HPDE6-E6E7 (cell line): Measurements from ENCODE around the gene TRIM66.
A peak's percentile ranks its signal among the peaks of the same experiment; 100 is the strongest.
"Not testable (repeated sequence)": the region's sequence is repeated elsewhere in the genome, so short reads cannot be mapped to it uniquely, and the experiment has no call there.

Experiments used
- DNase-seq: peaks from one replicate; pipeline ENCODE4 v3.0.0; 2011; ENCODE audit warnings: missing footprints; ENCODE audit errors: extremely low spot score

Gene TRIM66

GRCh38 chr11:8690374-8691342, 8.2 kb upstream of the TRIM66 start:
- DNase-seq = no peak

- DNase-seq = no peak
These were observed 7.3 kb upstream of the TRIM66 start for GRCh38 chr11:8689726-8690255.

- DNase-seq = peak; percentile 85
These were observed 6.2 kb upstream of the TRIM66 start for GRCh38 chr11:8688414-8689362.

- no peak for DNase-seq
These were observed 3.9 kb upstream of the TRIM66 start for GRCh38 chr11:8686325-8686724.

- DNase-seq = no peak
These were observed 3.4 kb upstream of the TRIM66 start for GRCh38 chr11:8685820-8686219.

- no peak for DNase-seq
These were observed 2.8 kb upstream of the TRIM66 start for GRCh38 chr11:8685306-8685705.

- DNase-seq = no peak
These were observed 2.3 kb upstream of the TRIM66 start for GRCh38 chr11:8684600-8685290.

GRCh38 chr11:8683115-8683807, 796 bp upstream of the TRIM66 start:
- DNase-seq = no peak

- DNase-seq = no peak
These were observed 595 bp downstream of the TRIM66 start for GRCh38 chr11:8681837-8682302.

- no peak for DNase-seq
These were observed 3.5 kb downstream of the TRIM66 start for GRCh38 chr11:8679006-8679405.

- DNase-seq = no peak
These were observed 6.0 kb downstream of the TRIM66 start for GRCh38 chr11:8676458-8676857.

GRCh38 chr11:8674859-8675258, 7.6 kb downstream of the TRIM66 start:
- DNase-seq = no peak

GRCh38 chr11:8672346-8672745, 10.1 kb downstream of the TRIM66 start:
- no peak for DNase-seq

GRCh38 chr11:8671651-8672062, 10.8 kb downstream of the TRIM66 start:
- no peak for DNase-seq

GRCh38 chr11:8671193-8671612, 11.3 kb downstream of the TRIM66 start:
- DNase-seq = peak; percentile 51

- DNase-seq = not testable (repeated sequence)
These were observed 12.4 kb downstream of the TRIM66 start for GRCh38 chr11:8670081-8670480.

GRCh38 chr11:8665222-8665621, 17.2 kb downstream of the TRIM66 start:
- DNase-seq = no peak

GRCh38 chr11:8661001-8661795, 21.3 kb downstream of the TRIM66 start:
- no peak for DNase-seq

- DNase-seq = no peak
These were observed 24.0 kb downstream of the TRIM66 start for GRCh38 chr11:8658321-8659057.
